ENCODE data around the gene EEA1. TPM values are rescaled to one million over a fixed set of nuclear protein-coding genes. Genes with fewer than 3 reads are reported as not detected.
"Not testable (repeated sequence)": the region's sequence is repeated elsewhere in the genome, so short reads cannot be mapped to it uniquely, and the experiment has no call there.

The EEA1 gene
- 30.0 TPM for total RNA-seq

- DNase-seq (ENCODE audit: low spot score): peak; percentile 97
These were observed at the start of gene EEA1 for GRCh38 chr12:92928962-92929915. Gene EEA1, minus strand, starts transcription at chr12:92929295. Its CDS starts 229 bp downstream, at chr12:92929066.

GRCh38 chr12:92978607-92979006 lies 49.5 kb upstream of the EEA1 start:
- no peak for DNase-seq (ENCODE audit: low spot score)

- DNase-seq (ENCODE audit: low spot score): no peak
These were observed 48.2 kb upstream of the EEA1 start for GRCh38 chr12:92977326-92977725.

GRCh38 chr12:92974759-92975158 lies 45.7 kb upstream of the EEA1 start:
- DNase-seq (ENCODE audit: low spot score): no peak

- DNase-seq (ENCODE audit: low spot score): no peak
These were observed 44.5 kb upstream of the EEA1 start for GRCh38 chr12:92973614-92974013.

GRCh38 chr12:92971859-92972524 lies 42.9 kb upstream of the EEA1 start:
- DNase-seq (ENCODE audit: low spot score): no peak

- no peak for DNase-seq (ENCODE audit: low spot score)
These were observed 39.2 kb upstream of the EEA1 start for GRCh38 chr12:92968176-92968813.

- DNase-seq (ENCODE audit: low spot score): not testable (repeated sequence)
These were observed 35.3 kb upstream of the EEA1 start for GRCh38 chr12:92964378-92964777.

GRCh38 chr12:92961949-92962348 lies 32.9 kb upstream of the EEA1 start:
- DNase-seq (ENCODE audit: low spot score): no peak

GRCh38 chr12:92955997-92956663 lies 27.0 kb upstream of the EEA1 start:
- DNase-seq (ENCODE audit: low spot score): no peak

- DNase-seq (ENCODE audit: low spot score): no peak
These were observed 24.7 kb upstream of the EEA1 start for GRCh38 chr12:92953747-92954146.

- DNase-seq (ENCODE audit: low spot score): no peak
These were observed 23.3 kb upstream of the EEA1 start for GRCh38 chr12:92952394-92952793.

GRCh38 chr12:92951006-92951405 lies 21.9 kb upstream of the EEA1 start:
- no peak for DNase-seq (ENCODE audit: low spot score)

- no peak for DNase-seq (ENCODE audit: low spot score)
These were observed 20.9 kb upstream of the EEA1 start for GRCh38 chr12:92950011-92950410.

GRCh38 chr12:92949466-92949865 lies 20.4 kb upstream of the EEA1 start:
- no peak for DNase-seq (ENCODE audit: low spot score)

GRCh38 chr12:92947589-92948215 lies 18.6 kb upstream of the EEA1 start:
- no peak for DNase-seq (ENCODE audit: low spot score)

GRCh38 chr12:92945659-92946220 lies 16.6 kb upstream of the EEA1 start:
- no peak for DNase-seq (ENCODE audit: low spot score)

- DNase-seq (ENCODE audit: low spot score): no peak
These were observed 14.6 kb upstream of the EEA1 start for GRCh38 chr12:92943482-92944250.

GRCh38 chr12:92942905-92943304 lies 13.8 kb upstream of the EEA1 start:
- no peak for DNase-seq (ENCODE audit: low spot score)

GRCh38 chr12:92939116-92939515 lies 10.0 kb upstream of the EEA1 start:
- no peak for DNase-seq (ENCODE audit: low spot score)

Data from mucosa of gallbladder (tissue), 1 donor.